ENCODE measurements around the gene NUP188.

The NUP188 gene

DNA sequence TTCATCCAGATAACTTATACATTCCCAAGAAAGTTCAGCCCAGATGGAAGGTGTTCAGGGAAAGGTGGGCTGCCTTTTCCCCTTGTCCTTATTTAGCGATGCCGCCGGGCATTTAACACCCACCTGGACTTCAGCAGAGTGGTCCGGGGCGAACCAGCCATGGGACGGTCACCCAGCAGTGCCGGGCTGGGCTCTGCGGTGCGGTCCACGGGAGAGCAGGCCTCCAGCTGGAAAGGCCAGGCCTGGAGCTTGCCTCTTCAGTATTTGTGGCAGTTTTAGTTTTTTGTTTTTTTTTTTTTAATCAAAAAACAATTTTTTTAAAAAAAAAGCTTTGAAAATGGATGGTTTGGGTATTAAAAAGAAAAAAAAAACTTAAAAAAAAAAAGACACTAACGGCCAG is 30.8 kb upstream of the NUP188 start:
- Histone ChIP-seq H3K27me3 (ENCODE audit: insufficient read depth, poor library complexity, severe bottlenecking) (no peaks in the 10 kb centered on the region), H3K27ac (replicated peaks) (no peak overlapping the region), H3K4me3 (replicated peaks; ENCODE audit: insufficient read depth, low read length) (no peak overlapping the region)
- TF ChIP-seq GABPA (IDR thresholded peaks at IDR 0.05; ENCODE audit: low read depth), result no peak
- no peak for TF ChIP-seq REST (IDR thresholded peaks at IDR 0.05; ENCODE audit: insufficient replicate concordance, low read depth)
- TF ChIP-seq SPI1 (IDR thresholded peaks at IDR 0.05; ENCODE audit: borderline replicate concordance, low read depth), result no peak
- no peak for DNase-seq (ENCODE audit: low read depth in 1 of 2, low spot score in 1 of 2)

- Histone ChIP-seq H3K27me3 (ENCODE audit: insufficient read depth, poor library complexity, severe bottlenecking) (no peaks in the 10 kb centered on the region), H3K4me3 (replicated peaks; ENCODE audit: insufficient read depth, low read length) (no peak overlapping the region), H3K27ac (replicated peaks) (no peak overlapping the region)
- DNase-seq (ENCODE audit: low read depth in 1 of 2, low spot score in 1 of 2), result no peak
- TF ChIP-seq GABPA (IDR thresholded peaks at IDR 0.05; ENCODE audit: low read depth) (no peak), SPI1 (IDR thresholded peaks at IDR 0.05; ENCODE audit: borderline replicate concordance, low read depth) (no peak), REST (IDR thresholded peaks at IDR 0.05; ENCODE audit: insufficient replicate concordance, low read depth) (no peak), POLR2AphosphoS5 (IDR thresholded peaks at IDR 0.05; ENCODE audit: low read depth) (no peak)
- TF ChIP-seq, protein P1, sequence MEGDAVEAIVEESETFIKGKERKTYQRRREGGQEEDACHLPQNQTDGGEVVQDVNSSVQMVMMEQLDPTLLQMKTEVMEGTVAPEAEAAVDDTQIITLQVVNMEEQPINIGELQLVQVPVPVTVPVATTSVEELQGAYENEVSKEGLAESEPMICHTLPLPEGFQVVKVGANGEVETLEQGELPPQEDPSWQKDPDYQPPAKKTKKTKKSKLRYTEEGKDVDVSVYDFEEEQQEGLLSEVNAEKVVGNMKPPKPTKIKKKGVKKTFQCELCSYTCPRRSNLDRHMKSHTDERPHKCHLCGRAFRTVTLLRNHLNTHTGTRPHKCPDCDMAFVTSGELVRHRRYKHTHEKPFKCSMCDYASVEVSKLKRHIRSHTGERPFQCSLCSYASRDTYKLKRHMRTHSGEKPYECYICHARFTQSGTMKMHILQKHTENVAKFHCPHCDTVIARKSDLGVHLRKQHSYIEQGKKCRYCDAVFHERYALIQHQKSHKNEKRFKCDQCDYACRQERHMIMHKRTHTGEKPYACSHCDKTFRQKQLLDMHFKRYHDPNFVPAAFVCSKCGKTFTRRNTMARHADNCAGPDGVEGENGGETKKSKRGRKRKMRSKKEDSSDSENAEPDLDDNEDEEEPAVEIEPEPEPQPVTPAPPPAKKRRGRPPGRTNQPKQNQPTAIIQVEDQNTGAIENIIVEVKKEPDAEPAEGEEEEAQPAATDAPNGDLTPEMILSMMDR (IDR thresholded peaks at IDR 0.05; ENCODE audit: insufficient read depth, low read length), result no peak
Observed at GRCh38 chr9:128917151-128917849, 30.2 kb upstream of the NUP188 start.

DNA sequence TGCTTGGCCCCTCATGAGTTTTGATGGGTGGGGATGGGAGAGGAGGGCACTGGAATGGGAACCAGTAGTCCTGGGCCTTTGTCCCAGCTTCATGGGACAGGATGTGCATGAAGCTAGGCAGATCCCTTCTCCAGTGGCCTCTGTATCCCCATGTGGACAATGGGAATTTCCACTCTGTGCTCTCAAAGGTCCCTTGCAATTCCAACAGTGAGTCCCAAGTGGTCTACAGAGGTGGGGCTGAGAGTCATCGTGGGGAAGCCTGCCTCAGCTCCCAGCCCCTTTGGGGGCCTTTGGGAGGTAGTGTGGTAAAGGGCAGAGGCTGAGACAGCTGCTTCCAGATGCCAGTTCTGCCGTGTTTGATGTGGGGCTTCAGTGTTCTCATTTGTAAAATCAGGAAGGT is 28.6 kb upstream of the NUP188 start:
- DNase-seq (ENCODE audit: low read depth in 1 of 2, low spot score in 1 of 2), result no peak
- H3K27ac ChIP-seq (replicated peaks), result no peak overlapping the region
- TF ChIP-seq, protein P1 (IDR thresholded peaks at IDR 0.05; ENCODE audit: insufficient read depth, low read length), result no peak
- TF ChIP-seq GABPA (IDR thresholded peaks at IDR 0.05; ENCODE audit: low read depth), result no peak
- no peak for TF ChIP-seq SPI1 (IDR thresholded peaks at IDR 0.05; ENCODE audit: borderline replicate concordance, low read depth)
- no peak for TF ChIP-seq POLR2AphosphoS5 (IDR thresholded peaks at IDR 0.05; ENCODE audit: low read depth)
- no peak for TF ChIP-seq REST (IDR thresholded peaks at IDR 0.05; ENCODE audit: insufficient replicate concordance, low read depth)
- H3K27me3 ChIP-seq (ENCODE audit: insufficient read depth, poor library complexity, severe bottlenecking), result no peaks in the 10 kb centered on the region
- H3K4me3 ChIP-seq (replicated peaks; ENCODE audit: insufficient read depth, low read length), result no peak overlapping the region
